DMS79 (cell line): ENCODE data around the gene ABL2.
"Not testable (repeated sequence)": the region's sequence is repeated elsewhere in the genome, so short reads cannot be mapped to it uniquely, and the experiment has no call there.

Experiments used
- DNase-seq: peaks from one replicate; lab custom pipeline; 2025; lab: John Stamatoyannopoulos, UW

ABL2 gene

GRCh38 chr1:179229214-179230140 is at the start of gene ABL2:
Gene ABL2 (minus strand): TSS chr1:179229677. CDS start chr1:179229397, 280 bp downstream.
- no peak for DNase-seq

GRCh38 chr1:179278920-179279319 is 49.4 kb upstream of the ABL2 start:
- DNase-seq = no peak

- not testable (repeated sequence) for DNase-seq
Measured at GRCh38 chr1:179274424-179274823, 44.9 kb upstream of the ABL2 start.

GRCh38 chr1:179269071-179269470 is 39.6 kb upstream of the ABL2 start:
- no peak for DNase-seq

- DNase-seq = no peak
Measured at GRCh38 chr1:179264507-179264906, 35.0 kb upstream of the ABL2 start.

GRCh38 chr1:179263121-179263520 is 33.6 kb upstream of the ABL2 start:
- no peak for DNase-seq

GRCh38 chr1:179262183-179262582 is 32.7 kb upstream of the ABL2 start:
- DNase-seq = no peak

GRCh38 chr1:179253286-179253972 is 24.0 kb upstream of the ABL2 start:
- no peak for DNase-seq

- DNase-seq = no peak
Measured at GRCh38 chr1:179252606-179253005, 23.1 kb upstream of the ABL2 start.

- no peak for DNase-seq
Measured at GRCh38 chr1:179251675-179252074, 22.2 kb upstream of the ABL2 start.

- DNase-seq = no peak
Measured at GRCh38 chr1:179247923-179248322, 18.4 kb upstream of the ABL2 start.

GRCh38 chr1:179245426-179245825 is 15.9 kb upstream of the ABL2 start:
- DNase-seq = not testable (repeated sequence)

GRCh38 chr1:179241530-179242097 is 12.1 kb upstream of the ABL2 start:
- no peak for DNase-seq

GRCh38 chr1:179237222-179237621 is 7.7 kb upstream of the ABL2 start:
- no peak for DNase-seq

- no peak for DNase-seq
Measured at GRCh38 chr1:179234863-179235262, 5.4 kb upstream of the ABL2 start.

GRCh38 chr1:179231923-179232322 is 2.4 kb upstream of the ABL2 start:
- no peak for DNase-seq

GRCh38 chr1:179230721-179231120 is 1.2 kb upstream of the ABL2 start:
- no peak for DNase-seq

GRCh38 chr1:179230251-179230650 is 774 bp upstream of the ABL2 start:
- DNase-seq = no peak

GRCh38 chr1:179228783-179229213 is 679 bp downstream of the ABL2 start:
- DNase-seq = no peak

GRCh38 chr1:179226738-179227137 is 2.7 kb downstream of the ABL2 start:
- DNase-seq = no peak

- DNase-seq = not testable (repeated sequence)
Measured at GRCh38 chr1:179224466-179224865, 5.0 kb downstream of the ABL2 start.

- DNase-seq = not testable (repeated sequence)
Measured at GRCh38 chr1:179221121-179221520, 8.4 kb downstream of the ABL2 start.
